GM13977 (cell line): ENCODE results near the gene LPP.

Experiments
- DNase-seq: peaks from one replicate; pipeline ENCODE4 v3.0.0; 2012; ENCODE audit warnings: low spot score
- in situ Hi-C: fragments of 300-500 bp; cut with MboI; formaldehyde crosslinking; loops from one replicate; pipeline ENCODE4 v1.12.0; 2022; ENCODE audit warnings: low sequenced_read_pairs, low pct_unique_long_range_greater_than_20kb, mixed read lengths, inconsistent platforms; ENCODE audit not compliant: unreplicated experiment
- TF ChIP-seq, protein P1 (sequence below): IDR thresholded peaks from 2 replicates; pipeline ENCODE4 v1.5.1; 2012; ENCODE audit warnings: mild to moderate bottlenecking, control low read depth; ENCODE audit not compliant: insufficient read depth; ENCODE audit errors: extremely low read depth, missing control alignments

LPP gene

DNA sequence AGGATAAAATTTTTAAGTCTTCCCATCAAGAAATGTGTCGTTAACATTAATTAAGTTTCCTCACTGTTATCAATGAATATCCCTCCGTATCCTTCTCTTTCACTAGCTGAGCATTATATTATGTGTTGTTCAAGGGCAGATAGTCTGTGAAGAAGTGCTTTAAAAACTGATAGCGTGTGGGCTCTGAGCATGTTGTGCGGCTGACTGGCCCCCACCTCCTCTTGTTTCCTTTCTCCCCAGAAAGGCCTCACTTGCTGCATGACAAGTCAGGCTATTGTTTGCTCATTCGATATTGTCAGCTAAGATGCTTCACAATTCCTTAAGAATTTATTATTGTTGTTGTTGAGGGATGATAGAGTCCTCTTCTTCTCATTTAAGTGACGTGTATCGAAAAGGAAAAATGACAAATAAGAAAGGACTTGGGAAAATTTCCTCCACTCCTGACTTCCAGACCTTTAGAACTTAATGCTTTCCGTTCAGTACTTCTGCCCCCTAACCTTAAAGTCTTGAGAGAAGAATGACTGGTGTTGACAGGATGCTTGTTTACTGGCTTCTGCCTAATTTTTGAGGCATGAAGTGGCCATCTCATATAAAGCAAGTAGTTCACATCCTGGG lies 298.3 kb downstream of the LPP start:
- DNase-seq = no peak
- in situ Hi-C loops = no loop called here
- TF ChIP-seq, protein P1, sequence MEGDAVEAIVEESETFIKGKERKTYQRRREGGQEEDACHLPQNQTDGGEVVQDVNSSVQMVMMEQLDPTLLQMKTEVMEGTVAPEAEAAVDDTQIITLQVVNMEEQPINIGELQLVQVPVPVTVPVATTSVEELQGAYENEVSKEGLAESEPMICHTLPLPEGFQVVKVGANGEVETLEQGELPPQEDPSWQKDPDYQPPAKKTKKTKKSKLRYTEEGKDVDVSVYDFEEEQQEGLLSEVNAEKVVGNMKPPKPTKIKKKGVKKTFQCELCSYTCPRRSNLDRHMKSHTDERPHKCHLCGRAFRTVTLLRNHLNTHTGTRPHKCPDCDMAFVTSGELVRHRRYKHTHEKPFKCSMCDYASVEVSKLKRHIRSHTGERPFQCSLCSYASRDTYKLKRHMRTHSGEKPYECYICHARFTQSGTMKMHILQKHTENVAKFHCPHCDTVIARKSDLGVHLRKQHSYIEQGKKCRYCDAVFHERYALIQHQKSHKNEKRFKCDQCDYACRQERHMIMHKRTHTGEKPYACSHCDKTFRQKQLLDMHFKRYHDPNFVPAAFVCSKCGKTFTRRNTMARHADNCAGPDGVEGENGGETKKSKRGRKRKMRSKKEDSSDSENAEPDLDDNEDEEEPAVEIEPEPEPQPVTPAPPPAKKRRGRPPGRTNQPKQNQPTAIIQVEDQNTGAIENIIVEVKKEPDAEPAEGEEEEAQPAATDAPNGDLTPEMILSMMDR = no peak

DNA sequence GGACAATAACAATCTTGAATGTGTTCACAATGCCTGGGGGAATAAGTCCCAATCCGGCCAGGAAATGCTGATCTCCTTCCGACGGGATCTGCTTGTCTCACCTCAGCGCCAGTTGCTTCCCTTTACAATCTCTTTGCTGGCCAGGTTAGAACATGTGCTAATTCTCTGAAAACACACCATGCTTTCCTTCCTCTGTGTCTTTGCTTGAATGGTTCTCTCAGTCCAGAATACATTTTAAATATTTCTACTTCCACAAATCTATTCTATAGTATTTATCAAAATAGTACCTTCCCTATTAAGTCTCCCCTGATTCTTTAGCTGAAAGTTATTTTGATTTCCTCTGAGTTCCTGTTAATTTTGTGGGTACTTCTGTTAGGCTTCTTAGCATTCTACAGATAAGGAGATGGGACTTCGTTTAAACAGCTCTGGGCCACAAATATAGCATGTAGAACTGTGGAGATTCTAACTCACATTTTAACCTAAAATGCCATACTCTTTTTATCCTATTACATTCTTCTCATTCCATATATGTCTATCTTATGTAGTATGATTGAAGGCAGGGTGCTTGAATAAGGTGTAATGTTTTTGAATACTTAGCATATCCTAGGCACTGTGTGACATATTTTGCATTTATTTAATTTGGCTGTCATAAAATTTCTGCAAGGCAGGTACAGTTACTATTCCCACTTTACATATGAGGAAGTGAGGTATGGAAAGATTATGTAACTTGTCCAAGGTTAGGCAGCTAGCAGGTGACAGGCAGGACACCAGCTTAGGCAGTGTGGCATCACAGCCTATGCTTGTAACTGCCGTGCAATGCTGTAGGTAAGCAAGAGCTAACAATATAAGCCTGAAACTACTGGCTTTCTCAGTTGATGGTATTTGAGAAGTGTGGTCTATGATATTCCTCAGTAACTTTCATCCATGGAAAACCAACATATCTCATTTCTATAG lies 299.8 kb downstream of the LPP start:
- in situ Hi-C loops = no loop called here
- DNase-seq = no peak
- TF ChIP-seq, protein P1 = no peak

DNA sequence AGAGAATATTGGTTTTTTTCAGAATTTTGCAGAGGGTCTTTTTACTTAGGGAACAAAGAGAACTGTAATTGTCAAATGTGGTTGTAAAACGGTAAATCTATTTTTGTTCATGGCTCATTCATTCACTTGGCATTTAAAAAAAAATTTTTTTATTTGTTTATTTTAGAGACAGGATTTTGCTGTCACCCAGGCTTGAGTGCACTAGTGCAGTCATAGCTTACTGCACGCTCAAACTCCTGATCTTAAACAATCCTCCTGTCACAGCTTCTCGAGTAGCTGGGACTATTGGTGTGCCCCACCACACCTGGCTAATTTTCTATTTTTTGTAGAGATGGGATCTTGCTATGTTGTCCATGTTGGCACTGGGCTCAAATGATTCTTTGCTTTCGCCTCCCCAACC lies 301.8 kb downstream of the LPP start:
- DNase-seq = no peak
- in situ Hi-C loops = no loop called here
- TF ChIP-seq, protein P1 = no peak

DNA sequence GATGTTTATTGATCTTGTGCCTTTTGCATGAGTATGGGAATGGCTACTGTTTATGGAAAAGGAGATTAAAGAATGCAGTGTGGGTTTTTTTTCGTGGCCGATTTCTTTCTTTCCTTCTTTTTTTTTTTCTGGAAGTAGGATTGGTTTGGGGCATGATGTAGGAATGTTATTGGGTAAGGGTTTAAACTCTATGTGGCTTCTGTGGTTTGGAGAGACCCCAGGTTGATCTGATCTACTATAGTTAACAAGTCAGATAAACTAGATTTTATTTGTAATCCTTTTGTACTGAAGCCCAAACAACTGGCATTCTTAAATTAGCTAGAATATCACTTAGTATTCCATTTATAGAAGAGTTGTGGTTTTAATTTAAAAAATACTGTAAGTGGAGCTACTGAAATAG lies 304.8 kb downstream of the LPP start:
- TF ChIP-seq, protein P1 = no peak
- in situ Hi-C loops = no loop called here
- DNase-seq = no peak

DNA sequence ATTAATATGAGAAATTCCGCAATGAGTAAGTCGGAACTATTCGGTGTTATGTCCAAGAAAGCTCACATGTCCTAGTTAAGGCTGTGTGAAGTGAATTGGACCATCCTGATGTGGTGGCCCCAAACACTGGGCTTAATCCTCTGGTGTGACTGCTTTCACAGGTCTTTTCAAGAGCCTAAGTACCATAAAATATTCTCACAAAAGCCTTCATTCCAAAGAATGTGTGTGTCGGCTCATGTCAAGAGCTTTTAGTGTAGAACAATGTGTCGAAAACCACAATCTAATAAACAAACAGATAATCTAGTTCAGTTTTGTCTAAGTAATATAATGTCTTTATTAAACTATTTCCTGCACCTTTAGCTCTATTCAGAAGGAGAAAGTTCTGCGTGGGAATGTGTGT lies 311.4 kb downstream of the LPP start:
- in situ Hi-C loops = no loop called here
- DNase-seq = no peak
- TF ChIP-seq, protein P1 = no peak

DNA sequence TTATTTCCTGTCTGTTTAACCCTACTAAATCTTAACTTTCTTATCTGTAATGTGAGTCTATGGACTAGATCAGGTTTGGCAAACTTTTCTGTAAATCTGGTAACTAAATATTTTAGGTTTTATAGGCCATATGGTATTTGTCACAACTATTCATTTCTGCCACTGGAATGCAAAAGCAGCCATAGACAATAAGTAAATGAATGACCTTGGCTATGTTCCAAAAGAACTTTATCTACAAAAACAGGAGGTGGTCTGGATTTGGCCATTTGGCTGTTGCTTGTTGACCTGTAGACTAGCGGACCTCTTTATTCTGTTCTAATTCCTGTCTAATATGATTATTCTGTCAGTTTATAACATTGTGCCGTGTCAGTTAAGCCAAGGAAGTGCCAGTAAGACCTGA lies 314.2 kb downstream of the LPP start:
- TF ChIP-seq, protein P1 = no peak
- no peak for DNase-seq
- in situ Hi-C loops = no loop called here
